Measurements from ENCODE around the gene LBHD2.

GRCh38 chr14:103116636-103117035 lies 32.6 kb downstream of the LBHD2 start:
- TF ChIP-seq MXI1 (IDR thresholded peaks at IDR 0.05; ENCODE audit: low read depth, low read length) (no peak), CTCF (IDR thresholded peaks at IDR 0.05) (no peak), SIN3A (IDR thresholded peaks at IDR 0.05; ENCODE audit: borderline replicate concordance, low read depth, low read length) (no peak), POLR2AphosphoS5 (IDR thresholded peaks at IDR 0.05; ENCODE audit: low read depth, low read length) (no peak), RXRA (IDR thresholded peaks at IDR 0.05; ENCODE audit: borderline replicate concordance, low read depth) (no peak), ELF1 (IDR thresholded peaks at IDR 0.05) (no peak), RAD21 (IDR thresholded peaks at IDR 0.05; ENCODE audit: low read length) (no peak), MAX (IDR thresholded peaks at IDR 0.05; ENCODE audit: low read depth) (no peak), EZH2phosphoT487 (IDR thresholded peaks at IDR 0.05; ENCODE audit: borderline replicate concordance, low read depth) (no peak), GATA2 (CRISPR knock-in tag; IDR thresholded peaks at IDR 0.05) (no peak), FOXJ3 (CRISPR knock-in tag; IDR thresholded peaks at IDR 0.05) (no peak), TAF1 (IDR thresholded peaks at IDR 0.05; ENCODE audit: borderline replicate concordance, low read depth, low read length) (no peak)
